ENCODE results near the gene INPP1.

Gene INPP1

DNA sequence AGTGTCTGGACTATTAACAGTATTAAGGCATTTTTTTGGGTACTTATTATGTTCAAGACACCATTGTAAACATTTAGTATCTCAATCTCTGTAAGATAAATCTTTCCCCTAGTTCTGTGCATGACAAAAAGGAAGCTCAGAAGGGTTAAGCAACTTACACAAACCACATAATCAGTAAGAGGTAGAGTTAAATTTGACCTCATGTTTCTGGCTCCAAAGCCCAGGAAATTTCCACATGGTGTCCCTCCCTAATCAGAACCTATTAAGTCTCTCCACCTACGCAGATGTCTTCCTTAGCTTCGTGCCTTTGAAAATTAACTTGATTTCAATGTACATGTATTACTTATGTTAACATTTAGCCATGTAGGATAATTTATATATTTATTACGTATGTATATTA, 66.8 kb downstream of the INPP1 start:
- TF ChIP-seq, protein P1, sequence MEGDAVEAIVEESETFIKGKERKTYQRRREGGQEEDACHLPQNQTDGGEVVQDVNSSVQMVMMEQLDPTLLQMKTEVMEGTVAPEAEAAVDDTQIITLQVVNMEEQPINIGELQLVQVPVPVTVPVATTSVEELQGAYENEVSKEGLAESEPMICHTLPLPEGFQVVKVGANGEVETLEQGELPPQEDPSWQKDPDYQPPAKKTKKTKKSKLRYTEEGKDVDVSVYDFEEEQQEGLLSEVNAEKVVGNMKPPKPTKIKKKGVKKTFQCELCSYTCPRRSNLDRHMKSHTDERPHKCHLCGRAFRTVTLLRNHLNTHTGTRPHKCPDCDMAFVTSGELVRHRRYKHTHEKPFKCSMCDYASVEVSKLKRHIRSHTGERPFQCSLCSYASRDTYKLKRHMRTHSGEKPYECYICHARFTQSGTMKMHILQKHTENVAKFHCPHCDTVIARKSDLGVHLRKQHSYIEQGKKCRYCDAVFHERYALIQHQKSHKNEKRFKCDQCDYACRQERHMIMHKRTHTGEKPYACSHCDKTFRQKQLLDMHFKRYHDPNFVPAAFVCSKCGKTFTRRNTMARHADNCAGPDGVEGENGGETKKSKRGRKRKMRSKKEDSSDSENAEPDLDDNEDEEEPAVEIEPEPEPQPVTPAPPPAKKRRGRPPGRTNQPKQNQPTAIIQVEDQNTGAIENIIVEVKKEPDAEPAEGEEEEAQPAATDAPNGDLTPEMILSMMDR (conservative IDR thresholded peaks at IDR 0.05), result no peak
- no peak for TF ChIP-seq ZFX (IDR thresholded peaks at IDR 0.05)

DNA sequence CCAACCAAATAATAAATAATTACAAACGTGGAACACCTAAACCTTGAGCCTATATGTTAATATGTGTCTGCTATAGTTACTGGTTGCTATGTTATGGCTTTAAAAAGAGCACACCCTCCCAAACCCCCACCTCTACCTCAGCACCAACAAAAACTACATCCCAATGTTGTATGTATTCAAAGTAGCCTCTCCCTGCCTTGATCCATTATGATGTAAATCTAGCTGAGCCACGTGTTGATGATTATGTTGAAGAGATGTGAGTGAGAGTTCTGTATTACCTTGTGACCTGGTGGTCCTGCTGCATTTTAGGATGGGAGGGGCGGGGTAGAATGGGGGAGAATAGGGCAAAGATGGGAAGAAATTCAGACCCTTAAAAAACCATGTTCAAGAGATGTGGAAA, 69.6 kb downstream of the INPP1 start:
- TF ChIP-seq, protein P1 (conservative IDR thresholded peaks at IDR 0.05), result no peak
- TF ChIP-seq ZFX (IDR thresholded peaks at IDR 0.05), result no peak
- peak overlapping the region; percentile 24; the same call in 1 of the 2 replicates for H3K27ac ChIP-seq

More for the DNA sequence above, 66.8 kb downstream of the INPP1 start:
- H3K27ac ChIP-seq, result no peak overlapping the region

DNA sequence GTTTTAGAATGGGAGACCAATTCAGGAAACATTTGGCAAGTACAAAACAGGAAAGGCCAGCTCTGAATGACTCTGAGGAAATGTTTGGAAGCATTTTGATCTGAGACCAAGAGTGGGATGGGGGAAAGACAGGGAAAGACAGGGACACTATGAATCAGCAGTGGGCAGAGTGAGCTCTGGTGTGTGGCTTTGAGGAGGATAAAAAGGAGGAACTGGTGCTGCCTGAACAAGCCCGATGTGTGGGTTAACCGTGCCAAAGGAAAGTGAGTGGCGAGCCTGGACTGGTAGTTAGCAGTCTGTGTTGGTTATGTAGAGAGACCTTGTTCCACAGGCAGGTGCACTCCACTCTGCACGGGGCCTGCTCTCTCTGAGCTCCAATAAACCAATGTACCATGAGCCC, 70.0 kb downstream of the INPP1 start:
- TF ChIP-seq, protein P1 (conservative IDR thresholded peaks at IDR 0.05), result no peak
- TF ChIP-seq ZFX (IDR thresholded peaks at IDR 0.05), result no peak
- H3K27ac ChIP-seq, result peak overlapping the region; percentile 24; the same call in 1 of the 2 replicates

DNA sequence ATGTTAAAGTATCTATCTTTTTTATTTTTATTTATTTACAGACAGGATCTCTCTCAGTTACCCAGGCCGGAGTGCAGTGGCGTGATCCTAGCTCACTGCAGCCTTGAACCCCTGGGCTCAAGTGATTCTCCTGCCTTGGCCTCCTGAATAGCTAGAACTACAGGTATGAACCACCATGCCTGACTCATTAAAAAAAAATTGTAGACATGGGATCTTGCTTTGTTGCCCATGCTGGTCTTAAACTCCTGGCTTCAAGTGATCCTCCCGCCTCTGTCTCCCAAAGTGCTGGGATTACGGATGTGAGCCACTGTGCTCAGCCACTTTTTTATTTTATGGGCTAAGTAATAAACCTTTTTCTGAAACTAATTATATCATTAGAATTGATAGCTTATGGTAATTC, 71.9 kb downstream of the INPP1 start:
- no peak overlapping the region for H3K27ac ChIP-seq
- TF ChIP-seq, protein P1 (conservative IDR thresholded peaks at IDR 0.05), result no peak
- TF ChIP-seq ZFX (IDR thresholded peaks at IDR 0.05), result no peak

DNA sequence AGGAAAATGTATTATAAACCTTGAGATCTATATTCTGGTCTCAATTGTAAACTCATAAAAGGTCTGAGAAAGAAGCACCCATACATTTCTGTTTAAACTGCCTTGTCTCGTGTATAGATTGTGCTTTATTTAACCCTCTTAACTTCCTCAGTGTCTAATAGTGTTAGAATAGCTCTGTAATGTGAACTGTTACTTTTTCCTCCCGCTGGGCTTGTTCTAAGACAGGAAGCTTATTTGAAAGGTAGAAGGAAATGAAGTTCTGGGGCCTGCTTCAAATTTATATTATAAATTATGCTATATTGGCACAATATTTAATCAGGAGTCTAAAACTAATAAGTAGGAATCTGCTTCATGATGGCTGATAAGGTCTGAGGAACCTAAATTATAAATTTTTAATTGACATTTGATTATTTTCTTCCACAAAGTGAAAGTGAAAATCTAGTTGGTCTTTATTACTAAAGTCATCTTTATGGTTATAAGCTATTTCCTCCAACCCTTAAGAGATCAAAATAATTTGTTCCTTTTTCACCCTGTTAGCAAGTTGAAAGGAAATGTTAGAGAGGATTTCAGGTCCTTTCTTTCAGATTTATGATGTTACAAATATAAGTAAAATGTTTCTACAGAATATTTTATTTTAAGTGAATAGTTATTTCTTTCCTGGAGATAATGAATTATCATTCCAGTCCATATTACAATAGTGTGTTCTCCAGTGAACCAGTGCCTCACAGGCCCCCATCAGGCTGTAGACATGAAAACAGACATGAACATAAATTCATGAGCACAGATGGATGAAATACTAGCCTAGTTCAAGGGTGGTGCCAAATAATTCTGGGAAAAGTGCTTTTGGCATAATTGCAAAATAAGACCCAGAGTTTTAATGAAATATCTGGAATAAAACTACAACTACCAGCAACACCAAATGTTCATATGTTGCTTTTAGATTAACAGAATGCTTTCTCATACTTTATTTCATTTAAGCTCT, 72.7 kb downstream of the INPP1 start:
- TF ChIP-seq ZFX (IDR thresholded peaks at IDR 0.05), result no peak
- TF ChIP-seq, protein P1 (conservative IDR thresholded peaks at IDR 0.05), result no peak
- no peak overlapping the region for H3K27ac ChIP-seq

DNA sequence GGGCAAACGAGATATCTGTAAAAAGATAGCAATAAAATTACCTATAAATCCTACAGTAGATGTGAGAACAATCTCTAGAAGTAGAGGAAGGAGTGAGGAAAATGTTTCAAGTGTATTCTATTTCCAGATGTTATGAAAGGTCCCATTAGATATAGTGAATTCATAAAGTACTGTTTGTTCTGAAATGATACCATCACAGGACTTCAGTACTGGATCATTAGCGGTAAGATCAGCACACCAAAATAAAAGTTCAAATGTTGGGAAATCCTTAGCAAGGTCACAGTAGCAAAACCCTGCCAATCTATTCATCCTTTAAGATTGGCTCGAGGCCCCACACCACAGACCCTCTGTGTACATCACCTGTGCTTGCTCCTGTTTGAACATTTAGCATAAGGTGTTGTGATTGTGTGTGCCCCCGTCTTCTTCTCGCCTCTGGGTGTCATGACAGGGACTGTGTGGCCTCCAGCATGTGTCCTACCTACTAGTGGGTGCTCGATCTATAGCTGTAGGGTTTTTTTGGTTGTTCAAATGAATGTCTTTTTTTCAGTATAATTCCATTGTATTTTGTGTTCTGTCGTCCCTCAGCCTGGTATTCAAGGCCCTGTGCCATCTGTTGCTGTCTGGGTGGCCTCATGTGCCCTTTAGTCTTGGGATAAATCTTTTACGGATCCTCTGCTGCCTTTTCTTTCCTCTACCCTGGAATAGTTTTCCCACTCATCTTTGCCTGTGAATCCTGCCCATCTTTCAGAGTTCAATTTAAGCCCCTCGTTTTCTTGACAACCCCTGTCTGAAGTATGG, 73.9 kb downstream of the INPP1 start:
- no peak for TF ChIP-seq ZFX (IDR thresholded peaks at IDR 0.05)
- TF ChIP-seq, protein P1 (conservative IDR thresholded peaks at IDR 0.05), result no peak
- H3K27ac ChIP-seq, result no peak overlapping the region

DNA sequence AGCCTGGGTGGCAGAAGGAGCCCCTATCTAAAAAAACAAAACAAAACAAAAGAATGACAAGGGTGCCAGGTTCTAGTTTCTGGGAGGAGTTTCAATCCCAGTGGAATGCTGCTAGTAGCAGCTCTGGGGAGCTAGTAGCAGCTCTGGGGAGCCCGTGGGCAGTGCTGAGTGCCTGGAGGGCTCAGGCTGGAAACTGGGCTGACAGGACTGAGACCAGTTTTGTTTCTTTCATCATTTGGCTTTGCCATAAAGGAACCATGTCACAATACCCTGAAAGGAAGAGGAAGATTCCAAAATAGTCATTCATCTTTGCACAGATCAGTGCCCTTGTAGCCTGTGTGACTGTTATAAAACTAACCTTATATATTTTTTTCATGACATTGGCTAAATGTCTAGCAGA, 75.3 kb downstream of the INPP1 start:
- H3K27ac ChIP-seq, result no peak overlapping the region
- TF ChIP-seq, protein P1 (conservative IDR thresholded peaks at IDR 0.05), result no peak
- TF ChIP-seq ZFX (IDR thresholded peaks at IDR 0.05), result no peak

Data from C4-2B (cell line).